Upper lobe of right lung (tissue), 1 donor: ENCODE data around the gene PPP1R14C. TPM values are rescaled to one million over a fixed set of nuclear protein-coding genes. Genes with fewer than 3 reads are reported as not detected.

Source experiments
- ATAC-seq: fragments of 200-7000 bp; cut with Tn5 transposase; one replicate; pipeline ENCODE4 v1.9.1; 2020; ENCODE audit warnings: mild to moderate bottlenecking, moderate library complexity
- DNase-seq: peaks from one replicate; pipeline ENCODE4 v3.0.0-alpha.2; 2020
- H3K27ac ChIP-seq: fragments of 200-600 bp; one replicate; pipeline ENCODE4 v1.8.0; 2022
- H3K27me3 ChIP-seq: fragments of 200-600 bp; one replicate; pipeline ENCODE4 v1.8.0; 2022; ENCODE audit warnings: mild to moderate bottlenecking
- H3K36me3 ChIP-seq: fragments of 200-600 bp; one replicate; pipeline ENCODE4 v1.8.0; 2022
- H3K4me1 ChIP-seq: fragments of 200-600 bp; one replicate; pipeline ENCODE4 v1.8.0; 2022
- H3K4me3 ChIP-seq: fragments of 200-600 bp; one replicate; pipeline ENCODE4 v1.8.0; 2022; ENCODE audit warnings: mild to moderate bottlenecking
- H3K9me3 ChIP-seq: fragments of 200-600 bp; one replicate; pipeline ENCODE4 v1.8.0; 2022
- intact Hi-C: fragments of 100-400 bp; cut with DNase I; formaldehyde crosslinking; loops from one replicate; pipeline ENCODE4 v1.11.0; 2022
- total RNA-seq: library from RNA; stranded (reverse); fragmentation: NEBNext Ultra II Directional; extraction: Animal tissue kit (Norgen Biotek cat#: 25700); gene quantifications from one replicate; pipeline ENCODE4 v1.2.1, GENCODE V29; 2021
- TF ChIP-seq, protein P1 (sequence below): fragments of 200-600 bp; IDR thresholded peaks from one replicate; pipeline ENCODE4 v1.8.0; 2022; ENCODE audit warnings: antibody characterized with exemption
- donor health status: DM: no; HTN: yes; CAD: no; lungs with severe emphysema.

Gene PPP1R14C
- total RNA-seq, 1 donor from 2014 or later = 10.0 TPM

DNA sequence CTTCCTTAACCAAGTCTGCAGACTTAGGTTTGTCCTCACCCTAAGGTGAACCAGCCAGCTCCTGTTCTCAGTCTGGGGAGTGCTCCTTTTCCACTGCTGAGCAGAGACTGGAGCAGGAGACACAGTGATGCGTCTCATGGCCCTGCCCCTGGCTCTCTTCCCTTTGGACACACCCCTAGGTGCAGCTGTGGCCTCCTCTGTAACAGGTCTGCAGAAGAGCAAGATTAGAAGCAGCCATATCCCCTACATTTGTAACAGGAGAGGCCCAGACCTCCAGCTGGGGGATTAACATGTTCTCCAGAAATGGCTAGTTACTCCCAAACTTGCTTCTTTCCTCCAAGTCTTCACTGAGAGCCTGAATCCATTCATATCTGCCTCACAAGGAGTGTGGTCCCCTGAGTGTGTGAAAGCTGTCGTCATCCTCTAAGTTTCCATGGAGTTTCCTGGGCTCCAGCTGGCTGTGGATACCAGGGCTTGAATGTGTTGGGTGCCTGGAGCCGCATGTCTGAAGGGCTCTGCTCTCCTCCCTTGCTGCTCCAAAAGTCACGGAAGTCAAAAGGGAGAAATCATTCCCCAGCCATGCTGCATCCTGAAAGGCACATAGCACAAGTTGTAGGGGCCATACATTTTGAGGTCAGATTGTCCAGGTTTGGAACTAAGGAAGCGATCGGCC, 57.7 kb downstream of the PPP1R14C start:
- H3K9me3 ChIP-seq = no peaks in the 10 kb centered on the region
- H3K4me3 ChIP-seq = no peak overlapping the region
- no peak overlapping the region for H3K27ac ChIP-seq
- DNase-seq (no peak), ATAC-seq (no peak)
- no peaks in the 10 kb centered on the region for H3K27me3 ChIP-seq
- intact Hi-C loops = no loop called here
- no peaks in the 10 kb centered on the region for H3K4me1 ChIP-seq
- H3K36me3 ChIP-seq = no peaks in the 10 kb centered on the region
- TF ChIP-seq, protein P1, sequence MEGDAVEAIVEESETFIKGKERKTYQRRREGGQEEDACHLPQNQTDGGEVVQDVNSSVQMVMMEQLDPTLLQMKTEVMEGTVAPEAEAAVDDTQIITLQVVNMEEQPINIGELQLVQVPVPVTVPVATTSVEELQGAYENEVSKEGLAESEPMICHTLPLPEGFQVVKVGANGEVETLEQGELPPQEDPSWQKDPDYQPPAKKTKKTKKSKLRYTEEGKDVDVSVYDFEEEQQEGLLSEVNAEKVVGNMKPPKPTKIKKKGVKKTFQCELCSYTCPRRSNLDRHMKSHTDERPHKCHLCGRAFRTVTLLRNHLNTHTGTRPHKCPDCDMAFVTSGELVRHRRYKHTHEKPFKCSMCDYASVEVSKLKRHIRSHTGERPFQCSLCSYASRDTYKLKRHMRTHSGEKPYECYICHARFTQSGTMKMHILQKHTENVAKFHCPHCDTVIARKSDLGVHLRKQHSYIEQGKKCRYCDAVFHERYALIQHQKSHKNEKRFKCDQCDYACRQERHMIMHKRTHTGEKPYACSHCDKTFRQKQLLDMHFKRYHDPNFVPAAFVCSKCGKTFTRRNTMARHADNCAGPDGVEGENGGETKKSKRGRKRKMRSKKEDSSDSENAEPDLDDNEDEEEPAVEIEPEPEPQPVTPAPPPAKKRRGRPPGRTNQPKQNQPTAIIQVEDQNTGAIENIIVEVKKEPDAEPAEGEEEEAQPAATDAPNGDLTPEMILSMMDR = no peak

DNA sequence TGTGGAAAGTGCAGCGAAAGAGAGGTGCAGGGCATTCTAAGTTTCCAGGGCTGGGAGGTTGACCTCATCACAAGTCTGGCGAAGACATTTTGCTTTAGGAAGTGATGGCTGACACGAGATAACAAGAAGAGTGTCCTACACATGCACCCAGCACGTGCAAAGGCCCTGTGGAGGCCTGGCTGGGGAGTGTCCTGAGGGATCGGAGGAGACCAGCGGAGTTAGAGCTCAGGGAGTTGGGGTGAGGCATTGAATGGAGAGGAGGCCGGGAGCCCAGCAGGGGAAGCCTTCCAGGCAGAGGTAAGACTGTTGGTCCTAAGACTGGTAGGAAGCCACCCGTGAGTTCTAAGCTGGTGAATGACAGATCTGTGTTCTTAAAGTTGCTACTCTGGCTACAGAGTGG, 58.4 kb downstream of the PPP1R14C start:
- Histone ChIP-seq H3K4me3 (no peak overlapping the region), H3K36me3 (no peaks in the 10 kb centered on the region), H3K27ac (no peak overlapping the region), H3K27me3 (no peaks in the 10 kb centered on the region), H3K4me1 (no peaks in the 10 kb centered on the region), H3K9me3 (no peaks in the 10 kb centered on the region)
- TF ChIP-seq, protein P1 = no peak
- ATAC-seq = no peak
- intact Hi-C loops = no loop called here
- no peak for DNase-seq

DNA sequence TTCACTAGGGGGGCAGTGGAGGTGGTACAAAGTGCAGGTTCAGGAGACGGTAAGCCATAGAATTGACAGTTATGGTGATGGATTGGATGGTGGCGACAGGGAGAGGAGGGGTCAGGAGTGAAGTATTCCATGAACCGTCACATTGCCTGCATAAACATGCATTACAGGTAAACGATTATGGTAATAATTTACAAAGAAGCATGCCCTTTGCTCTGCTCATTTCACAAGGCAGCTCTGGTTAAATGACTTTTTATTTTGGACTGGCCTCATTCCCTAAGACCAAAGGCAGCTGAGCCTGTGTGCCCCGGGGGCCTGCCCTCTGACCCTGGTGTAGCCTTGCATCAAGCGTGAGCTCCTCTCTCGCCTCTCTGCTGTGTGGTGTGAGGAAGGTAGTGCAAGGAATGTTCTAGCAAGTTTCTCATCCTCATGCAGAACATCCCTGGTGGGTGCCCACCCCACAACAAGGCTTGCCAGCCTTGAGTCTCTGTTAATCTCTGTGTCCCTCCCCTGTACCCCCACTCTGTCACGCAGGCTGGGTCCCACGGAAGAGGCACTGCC, 59.0 kb downstream of the PPP1R14C start:
- ATAC-seq (no peak), DNase-seq (no peak)
- no peak overlapping the region for H3K4me3 ChIP-seq
- H3K9me3 ChIP-seq = no peaks in the 10 kb centered on the region
- TF ChIP-seq, protein P1 = no peak
- no peak overlapping the region for H3K27ac ChIP-seq
- no peaks in the 10 kb centered on the region for H3K27me3 ChIP-seq
- no peaks in the 10 kb centered on the region for H3K36me3 ChIP-seq
- intact Hi-C loops = no loop called here
- no peaks in the 10 kb centered on the region for H3K4me1 ChIP-seq

DNA sequence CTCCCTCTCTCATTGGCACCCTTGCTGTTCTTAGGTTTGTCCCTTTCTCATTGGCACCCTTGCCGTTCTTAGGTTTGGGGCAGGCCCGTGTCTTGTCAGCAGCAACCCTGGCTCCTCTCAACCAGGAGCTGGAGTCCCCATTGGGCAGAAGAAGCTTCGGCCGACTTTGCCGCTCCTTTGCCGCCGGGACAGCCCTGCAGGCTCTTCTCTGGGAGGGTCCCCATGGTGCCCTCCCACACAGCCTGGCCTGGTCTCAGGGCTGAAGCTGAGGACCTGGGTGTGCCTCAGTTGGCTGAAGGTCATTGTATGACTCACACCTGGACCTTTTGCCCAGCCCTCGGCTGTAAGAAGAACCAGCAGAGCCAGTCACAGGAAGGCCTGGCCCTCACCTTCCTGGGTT, 59.6 kb downstream of the PPP1R14C start:
- no peak for DNase-seq
- intact Hi-C loops = no loop called here
- Histone ChIP-seq H3K27me3 (no peaks in the 10 kb centered on the region), H3K9me3 (no peaks in the 10 kb centered on the region), H3K27ac (no peak overlapping the region), H3K4me3 (no peak overlapping the region), H3K36me3 (no peaks in the 10 kb centered on the region), H3K4me1 (no peaks in the 10 kb centered on the region)
- TF ChIP-seq, protein P1 = no peak
- ATAC-seq = peak; percentile 26

DNA sequence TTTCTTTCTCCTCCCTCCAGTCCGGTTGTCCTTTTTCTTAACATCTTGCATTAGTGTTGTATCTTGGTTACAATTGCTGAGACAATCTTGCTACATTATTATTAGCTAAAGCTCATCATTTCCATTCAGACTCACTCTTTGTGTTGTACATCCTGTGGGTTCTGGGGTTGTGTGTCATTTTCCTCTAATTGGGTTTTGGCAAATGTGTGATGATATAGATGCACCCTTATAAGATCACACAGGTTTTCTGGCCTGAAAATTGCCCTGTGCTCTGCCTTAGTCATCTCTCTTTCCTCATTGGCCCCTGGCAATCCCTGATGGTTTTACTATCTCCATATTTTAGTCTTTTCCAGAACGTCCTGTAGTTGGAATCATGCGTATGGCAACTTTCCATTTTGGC, 60.1 kb downstream of the PPP1R14C start:
- intact Hi-C loops = no loop called here
- ATAC-seq (no peak), DNase-seq (no peak)

More for the DNA sequence above, 60.1 kb downstream of the PPP1R14C start:
- Histone ChIP-seq H3K4me1 (no peaks in the 10 kb centered on the region), H3K4me3 (no peak overlapping the region), H3K27me3 (no peaks in the 10 kb centered on the region), H3K9me3 (no peaks in the 10 kb centered on the region), H3K27ac (no peak overlapping the region), H3K36me3 (no peaks in the 10 kb centered on the region)
- TF ChIP-seq, protein P1 = no peak
